MV-4-11 (cell line): Measurements from ENCODE around the gene PAPPA2.

Experiments
- DNase-seq: peaks from one replicate; lab custom pipeline; 2025; lab: John Stamatoyannopoulos, UW

The PAPPA2 gene

DNA sequence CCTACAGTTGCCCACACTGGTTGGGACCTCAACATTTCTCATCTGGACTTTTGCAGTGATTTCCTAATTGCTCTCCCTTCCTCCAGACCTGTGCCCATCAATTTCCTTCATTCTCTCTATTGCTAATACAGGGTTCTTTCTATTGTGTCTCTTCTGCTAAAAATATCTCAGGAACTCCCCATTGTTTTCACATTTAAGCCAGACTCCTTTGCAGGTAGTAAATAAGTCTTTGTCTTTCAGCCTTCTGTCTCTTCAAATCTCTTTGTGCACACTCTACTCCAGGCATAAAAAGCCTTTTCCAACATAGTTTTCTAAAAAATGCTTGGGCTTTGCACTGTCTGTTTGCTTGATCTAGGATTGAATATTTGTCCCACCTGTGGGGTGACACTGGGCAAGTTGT is 340.6 kb downstream of the PAPPA2 start:
- no peak for DNase-seq

DNA sequence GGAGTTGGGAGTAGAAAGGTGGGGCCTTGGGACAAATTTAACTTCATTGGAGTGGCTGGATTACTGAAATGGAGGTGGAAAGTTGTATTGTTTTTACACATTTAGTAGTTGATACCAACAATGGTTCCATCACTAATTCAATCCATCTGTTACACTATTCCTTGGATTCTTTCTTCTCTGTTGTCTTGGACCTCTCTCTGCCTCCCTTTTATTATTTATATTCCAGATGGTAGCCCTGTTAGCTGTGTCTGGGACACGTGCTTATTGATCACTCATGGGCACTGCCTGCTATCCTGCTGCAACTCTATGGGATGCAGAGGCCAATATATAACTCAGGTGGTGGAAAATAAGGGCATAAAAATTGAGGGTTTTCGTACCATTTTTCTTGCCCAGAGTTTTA is 346.3 kb downstream of the PAPPA2 start:
- DNase-seq = no peak

- no peak for DNase-seq
Measured at GRCh38 chr1:176811511-176812288, 348.7 kb downstream of the PAPPA2 start.

GRCh38 chr1:176815621-176816020 is 352.6 kb downstream of the PAPPA2 start:
- no peak for DNase-seq

DNA sequence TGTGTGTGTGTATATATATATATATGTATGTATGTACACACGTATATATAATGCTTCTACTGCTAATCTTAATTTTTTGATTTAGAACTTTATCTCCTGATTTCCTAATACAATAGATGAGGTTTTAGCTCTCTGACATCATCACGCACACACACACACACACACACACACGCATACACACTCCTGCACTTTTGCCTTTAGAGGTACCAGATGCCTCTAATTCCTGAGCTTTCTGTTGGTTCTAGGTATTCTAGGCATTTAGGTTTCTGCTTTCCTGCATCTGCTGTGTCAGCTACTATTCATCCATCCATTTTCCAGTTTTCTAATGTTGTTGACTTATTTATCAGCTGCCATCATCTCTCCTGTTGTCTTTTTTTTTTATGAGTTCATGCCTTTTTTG is 353.3 kb downstream of the PAPPA2 start:
- no peak for DNase-seq

DNA sequence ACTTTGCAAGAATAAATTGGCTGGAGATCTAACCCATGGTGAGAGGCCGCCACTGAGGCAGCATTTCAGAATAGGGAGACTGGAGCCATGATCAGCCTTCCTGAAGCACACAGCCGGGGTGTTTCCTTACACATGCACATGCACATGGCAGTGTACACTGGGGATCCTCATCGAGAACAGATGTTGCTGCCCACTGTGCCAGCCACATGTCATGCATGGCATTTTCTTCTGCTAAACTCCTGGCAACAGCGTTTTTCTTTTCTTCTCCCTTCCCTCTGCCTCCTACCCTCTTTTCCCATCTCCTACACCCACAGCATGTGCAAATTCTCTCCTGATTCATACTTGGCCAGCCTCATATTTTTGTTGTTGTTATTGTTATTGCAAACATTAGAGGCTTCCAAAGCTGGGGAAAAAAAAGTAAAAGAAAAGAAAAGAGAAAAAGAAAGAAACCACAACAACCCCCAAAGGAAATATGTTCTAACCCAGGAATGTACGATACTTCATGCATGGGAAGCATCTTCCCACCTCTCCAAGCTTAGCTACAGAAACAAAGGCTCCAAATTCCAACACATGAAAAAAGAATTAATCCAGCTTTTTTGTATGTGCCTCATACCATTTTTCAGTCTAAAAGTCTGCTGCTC is 357.5 kb downstream of the PAPPA2 start:
- no peak for DNase-seq

DNA sequence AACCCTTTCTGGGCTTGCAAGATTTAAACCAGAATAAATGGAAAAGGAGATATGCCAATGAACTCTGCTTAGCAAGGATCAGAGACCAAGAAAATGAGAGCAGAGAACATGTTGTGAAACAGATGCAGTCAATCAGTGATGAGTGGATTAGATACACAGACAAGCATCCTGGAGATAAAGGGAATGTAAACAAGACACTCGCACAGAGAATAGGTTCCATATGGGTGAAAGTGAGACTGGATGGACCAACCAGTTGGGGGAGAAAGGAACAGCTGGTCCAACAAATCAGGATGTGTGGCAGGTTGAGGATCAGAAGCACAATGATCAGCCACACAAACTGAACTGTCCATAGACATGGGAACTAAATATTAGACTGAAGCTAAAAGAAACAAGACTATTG is 363.3 kb downstream of the PAPPA2 start:
- no peak for DNase-seq

DNA sequence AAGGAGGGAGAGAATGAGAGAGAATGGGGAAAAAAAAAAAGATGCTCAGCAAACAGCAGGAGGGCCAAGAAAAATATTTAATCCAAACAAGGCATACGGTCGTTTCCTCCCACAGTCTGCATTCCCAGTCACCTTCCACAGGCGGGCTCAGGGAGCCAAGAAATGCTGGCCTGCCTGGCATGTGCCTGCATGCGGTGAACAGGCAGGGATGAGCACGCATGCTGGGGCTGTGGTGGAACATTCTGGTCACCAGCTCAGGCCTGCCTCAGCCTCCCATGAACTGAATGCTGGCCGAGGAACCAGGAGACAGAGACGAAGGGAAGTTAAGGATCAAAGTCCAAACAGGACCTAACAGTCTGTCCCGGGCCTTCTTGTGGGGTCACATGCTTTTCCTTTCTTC is 366.3 kb downstream of the PAPPA2 start:
- no peak for DNase-seq

- no peak for DNase-seq
Measured at GRCh38 chr1:176831150-176831549, 368.2 kb downstream of the PAPPA2 start.

DNA sequence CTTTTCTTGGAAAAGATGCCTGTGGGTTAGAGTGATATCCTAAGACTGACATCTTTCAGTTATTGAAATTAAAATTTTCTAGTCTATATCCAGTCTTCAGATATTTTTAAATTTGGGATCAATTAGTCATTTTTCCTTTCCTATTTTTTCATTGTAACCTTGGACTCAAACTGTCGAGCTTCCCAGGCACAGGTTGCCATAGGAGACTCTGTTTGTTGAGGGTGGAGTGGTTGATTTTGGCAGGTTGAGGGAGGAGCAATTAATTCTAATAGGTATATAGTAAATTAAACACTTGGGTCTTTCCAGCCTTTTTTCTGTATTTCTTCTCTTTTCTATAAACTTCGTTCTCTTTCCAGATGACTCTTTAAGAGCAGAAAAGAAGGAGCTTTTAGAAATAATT is 374.7 kb downstream of the PAPPA2 start:
- DNase-seq = no peak

- no peak for DNase-seq
Measured at GRCh38 chr1:176838276-176838995, 375.5 kb downstream of the PAPPA2 start.

- DNase-seq = no peak
Measured at GRCh38 chr1:176839216-176839615, 376.2 kb downstream of the PAPPA2 start.

DNA sequence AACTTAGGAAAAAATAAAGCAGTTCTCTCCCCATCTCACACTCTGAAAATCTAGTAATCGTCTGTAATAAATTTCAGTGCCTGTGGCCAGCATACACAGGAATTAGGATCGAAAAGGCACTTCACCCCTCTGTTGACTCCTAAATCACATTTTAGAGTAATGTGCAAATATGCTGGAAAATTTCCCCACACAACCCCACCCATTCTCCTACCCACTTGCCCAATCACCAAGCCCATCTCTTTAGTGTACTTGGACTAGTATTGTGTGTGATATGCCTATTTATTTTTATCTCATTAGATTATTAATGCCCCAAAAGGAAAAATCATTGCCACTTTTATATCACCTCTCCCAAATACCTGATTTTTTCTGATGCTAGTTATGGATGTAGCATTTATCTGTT is 378.3 kb downstream of the PAPPA2 start:
- DNase-seq = no peak

DNA sequence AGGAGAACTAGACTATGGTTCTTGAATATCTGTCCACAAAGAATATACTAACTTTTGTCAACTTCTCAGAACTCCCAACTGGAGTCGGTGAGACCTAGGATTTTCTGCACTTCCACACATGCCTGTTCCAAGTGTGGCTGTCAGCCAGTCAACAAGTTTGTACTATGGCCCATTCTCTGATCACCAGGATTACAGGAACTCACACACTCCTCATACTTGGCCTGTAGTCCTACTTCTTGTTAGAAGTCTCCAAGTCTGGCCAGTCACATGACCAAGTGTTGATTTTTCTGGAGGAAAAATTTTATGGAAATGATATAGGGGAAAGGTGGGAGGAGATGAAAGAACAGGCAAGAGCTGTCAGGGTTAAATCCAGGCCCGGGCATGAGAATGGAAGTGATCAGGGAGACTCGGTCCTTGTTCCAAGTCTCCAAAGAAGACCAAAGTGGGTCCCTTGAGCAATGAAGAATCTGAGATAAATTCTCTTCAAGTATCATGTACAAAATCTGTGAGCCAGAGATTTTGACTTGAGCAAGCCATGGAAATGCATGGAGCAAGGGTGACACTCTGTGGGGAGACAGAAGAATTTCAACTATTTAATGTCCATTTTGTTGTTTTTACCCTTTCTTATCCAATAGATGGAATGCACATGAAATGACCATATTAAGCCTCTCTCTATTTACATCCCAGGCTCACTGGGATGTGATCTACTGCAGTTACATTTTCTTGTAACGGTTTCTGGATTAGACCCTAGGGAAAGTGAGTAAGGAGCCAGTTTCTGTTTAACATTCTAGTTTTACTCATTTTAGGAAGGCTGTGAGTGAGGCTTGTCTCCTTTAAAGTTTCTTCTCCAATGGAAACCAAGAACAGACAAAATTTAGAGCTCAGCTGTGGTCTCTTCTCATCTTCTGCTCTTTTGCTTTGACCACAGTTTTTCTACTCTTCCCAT is 380.6 kb downstream of the PAPPA2 start:
- DNase-seq = no peak

DNA sequence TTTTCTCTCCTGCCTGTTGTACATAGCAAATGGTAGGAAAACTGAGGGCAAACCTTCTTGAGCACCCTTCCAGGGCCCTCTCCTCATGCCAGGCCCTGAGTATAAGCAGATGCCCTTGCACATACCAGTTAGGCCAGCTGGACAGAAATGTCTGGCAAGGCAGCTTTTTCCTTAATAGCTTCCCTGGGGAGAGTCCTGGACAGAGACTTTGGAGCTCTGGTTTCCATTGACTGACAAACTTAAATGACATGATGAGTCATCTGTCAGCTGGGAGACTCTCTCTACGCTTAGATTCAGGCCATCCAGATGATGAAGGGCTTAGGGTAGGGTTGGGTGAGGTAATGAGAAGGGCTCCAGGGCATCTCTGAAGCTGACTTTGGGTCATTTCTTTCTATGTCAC is 384.1 kb downstream of the PAPPA2 start:
- no peak for DNase-seq

- DNase-seq = no peak
Measured at GRCh38 chr1:176849281-176849680, 386.3 kb downstream of the PAPPA2 start.

- DNase-seq = no peak
Measured at GRCh38 chr1:176850871-176851270, 387.9 kb downstream of the PAPPA2 start.

GRCh38 chr1:176852124-176852523 is 389.1 kb downstream of the PAPPA2 start:
- no peak for DNase-seq

DNA sequence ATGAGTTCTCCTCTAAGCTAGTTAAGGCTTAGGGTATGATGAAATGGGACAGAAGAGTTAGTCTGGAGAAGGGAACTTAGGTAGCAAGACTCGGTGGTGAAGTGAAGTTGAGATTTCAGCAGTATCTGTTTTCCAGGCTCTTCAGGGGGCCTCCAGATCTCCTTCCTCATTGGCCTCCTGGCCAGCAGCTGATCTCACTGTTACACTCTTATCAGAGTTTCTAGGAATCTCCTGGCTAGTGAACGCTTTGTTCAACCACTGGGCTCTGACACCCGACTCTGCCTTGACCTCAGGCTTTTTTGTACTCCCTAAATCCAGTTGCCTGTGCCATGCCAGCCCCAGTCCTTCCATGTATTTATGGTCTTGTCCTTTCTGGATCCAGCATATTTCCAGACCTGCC is 390.5 kb downstream of the PAPPA2 start:
- DNase-seq = no peak

DNA sequence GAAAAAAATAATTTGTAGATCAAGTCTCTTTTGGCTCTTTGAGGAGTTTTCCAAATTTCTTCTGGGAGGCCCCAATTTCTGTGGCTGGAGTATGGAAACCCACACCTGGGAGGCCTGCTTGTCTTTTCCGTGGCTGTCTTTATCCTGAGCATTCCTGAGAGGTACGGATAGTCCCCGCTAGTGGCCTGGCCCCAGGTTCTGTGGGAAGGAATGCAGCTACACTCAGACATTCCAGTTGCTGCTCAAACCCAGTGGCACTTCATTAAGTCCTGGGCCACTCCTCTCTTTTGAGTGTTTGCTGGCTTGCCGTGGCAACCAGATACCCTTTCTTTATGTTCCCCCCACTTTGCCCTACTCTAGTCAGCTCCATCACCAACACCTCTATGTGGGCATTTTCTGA is 391.1 kb downstream of the PAPPA2 start:
- no peak for DNase-seq

GRCh38 chr1:176854758-176855745 is 392.1 kb downstream of the PAPPA2 start:
- DNase-seq = no peak
